G401 (cell line): ENCODE results near the gene TOPBP1. TPM values are rescaled to one million over a fixed set of nuclear protein-coding genes. Genes with fewer than 3 reads are reported as not detected.

Experiments
- DNase-seq: peaks from one replicate; pipeline ENCODE4 v3.0.0-alpha.2; 2015; ENCODE audit warnings: low spot score
- in situ Hi-C: cut with HindIII; loops from 2 replicates; pipeline ENCODE4 v1.10.0; 2016; ENCODE audit warnings: low sequenced_read_pairs, mixed read lengths
- total RNA-seq: library from RNA; depleted of rRNA; stranded (reverse); fragments of >200 nt; shearing (Covaris generic); gene quantifications from 2 replicates; pipeline ENCODE4 v1.2.3, GENCODE V29; 2014

Gene TOPBP1
- total RNA-seq, 1 experiment from 2014 or later = 60.7 TPM

GRCh38 chr3:133629146-133629545 lies 32.6 kb downstream of the TOPBP1 start:
- in situ Hi-C loops = no loop called here
- no peak for DNase-seq

GRCh38 chr3:133627789-133628188 lies 34.0 kb downstream of the TOPBP1 start:
- no peak for DNase-seq
- in situ Hi-C loops = no loop called here

GRCh38 chr3:133620066-133620784 lies 41.5 kb downstream of the TOPBP1 start:
- in situ Hi-C loops = no loop called here

GRCh38 chr3:133611534-133611933 lies 50.2 kb downstream of the TOPBP1 start:
- DNase-seq = no peak
- in situ Hi-C loops = loop anchor here (5.0 kb wide), 1 partner anchor 41 kb away; no protein-coding TSS in a partner anchor

More at GRCh38 chr3:133620066-133620784, 41.5 kb downstream of the TOPBP1 start:
- DNase-seq = no peak

- in situ Hi-C loops = loop anchor here (5.0 kb wide), 1 partner anchor 42 kb away; no protein-coding TSS in a partner anchor
- no peak for DNase-seq
Measured at GRCh38 chr3:133610031-133610430, 51.7 kb downstream of the TOPBP1 start.

GRCh38 chr3:133608388-133608787 lies 53.4 kb downstream of the TOPBP1 start:
- in situ Hi-C loops = no loop called here
- no peak for DNase-seq

- in situ Hi-C loops = no loop called here
- DNase-seq = no peak
Measured at GRCh38 chr3:133607816-133608215, 53.9 kb downstream of the TOPBP1 start.

GRCh38 chr3:133606902-133607301 lies 54.8 kb downstream of the TOPBP1 start:
- in situ Hi-C loops = no loop called here
- DNase-seq = no peak

GRCh38 chr3:133606342-133606741 lies 55.4 kb downstream of the TOPBP1 start:
- in situ Hi-C loops = no loop called here
- DNase-seq = no peak

- in situ Hi-C loops = no loop called here
Measured at GRCh38 chr3:133600572-133601081, 61.1 kb downstream of the TOPBP1 start.

GRCh38 chr3:133599280-133599679 lies 62.5 kb downstream of the TOPBP1 start:
- DNase-seq = no peak
- in situ Hi-C loops = no loop called here

More at GRCh38 chr3:133600572-133601081, 61.1 kb downstream of the TOPBP1 start:
- DNase-seq = no peak

GRCh38 chr3:133598405-133598804 lies 63.3 kb downstream of the TOPBP1 start:
- DNase-seq = no peak
- in situ Hi-C loops = no loop called here

- no peak for DNase-seq
- in situ Hi-C loops = no loop called here
Measured at GRCh38 chr3:133595341-133595740, 66.4 kb downstream of the TOPBP1 start.

GRCh38 chr3:133593243-133593642 lies 68.5 kb downstream of the TOPBP1 start:
- in situ Hi-C loops = no loop called here

GRCh38 chr3:133592843-133593242 lies 68.9 kb downstream of the TOPBP1 start:
- in situ Hi-C loops = no loop called here
- no peak for DNase-seq

More at GRCh38 chr3:133593243-133593642, 68.5 kb downstream of the TOPBP1 start:
- no peak for DNase-seq

GRCh38 chr3:133591271-133591742 lies 70.4 kb downstream of the TOPBP1 start:
- no peak for DNase-seq
- in situ Hi-C loops = no loop called here

- in situ Hi-C loops = no loop called here
- no peak for DNase-seq
Measured at GRCh38 chr3:133589503-133589902, 72.2 kb downstream of the TOPBP1 start.

GRCh38 chr3:133588784-133589465 lies 72.8 kb downstream of the TOPBP1 start:
- in situ Hi-C loops = no loop called here
- no peak for DNase-seq

GRCh38 chr3:133588035-133588434 lies 73.7 kb downstream of the TOPBP1 start:
- in situ Hi-C loops = no loop called here
- no peak for DNase-seq

- no peak for DNase-seq
- in situ Hi-C loops = no loop called here
Measured at GRCh38 chr3:133583396-133583795, 78.3 kb downstream of the TOPBP1 start.
